SK-N-SH (cell line): ENCODE measurements around the gene ANO10.

Experiments
- EP300 ChIP-seq, 2 experiments: IDR thresholded peaks; 2 replicates each; pipeline versions ENCODE4 v1.4.0 to v1.6.1; 2012; ENCODE audit warnings: borderline replicate concordance in 1 of 2, low read depth in 1 of 2, low read length in 1 of 2
- EZH2phosphoT487 ChIP-seq: fragments of 200-600 bp; sonication (generic); IDR thresholded peaks from 2 replicates; pipeline ENCODE4 v1.6.1; 2017; ENCODE audit warnings: low read depth, mixed run types, mild to moderate bottlenecking, antibody characterized with exemption, moderate library complexity, borderline replicate concordance
- FOXM1 ChIP-seq: IDR thresholded peaks from 2 replicates; pipeline ENCODE4 v1.4.0; 2012; ENCODE audit warnings: low read depth, mild to moderate bottlenecking
- GABPA ChIP-seq: IDR thresholded peaks from 2 replicates; pipeline ENCODE4 v1.4.0; 2012; ENCODE audit warnings: low read depth, mild to moderate bottlenecking
- GATA2 ChIP-seq: sonication (generic); formaldehyde crosslinking; IDR thresholded peaks from 2 replicates; pipeline ENCODE4 v1.5.0; 2020; ENCODE audit warnings: mild to moderate bottlenecking, missing genetic modification reagents
- NFIC ChIP-seq: IDR thresholded peaks from 2 replicates; pipeline ENCODE4 v1.4.0; 2012; ENCODE audit warnings: borderline replicate concordance
- POLR2AphosphoS5 ChIP-seq: IDR thresholded peaks from 2 replicates; pipeline ENCODE4 v1.6.1; 2012; ENCODE audit warnings: low read depth, low read length
- RAD21 ChIP-seq: IDR thresholded peaks from 2 replicates; pipeline ENCODE4 v1.6.1; 2012; ENCODE audit warnings: mild to moderate bottlenecking, low read length
- RXRA ChIP-seq: IDR thresholded peaks from 2 replicates; pipeline ENCODE4 v1.4.0; 2012; ENCODE audit warnings: low read depth, mild to moderate bottlenecking, borderline replicate concordance
- SMC3 ChIP-seq: IDR thresholded peaks from 2 replicates; pipeline ENCODE4 v1.6.1; 2012; ENCODE audit warnings: low read depth, low read length, improper control_type of control experiment
- TF ChIP-seq, protein P1 (sequence below): fragments of 200-600 bp; sonication (generic); IDR thresholded peaks from 2 replicates; pipeline ENCODE4 v1.6.1; 2017; ENCODE audit warnings: antibody characterized with exemption, mild to moderate bottlenecking, moderate library complexity
- TF ChIP-seq, protein P2 (sequence below): IDR thresholded peaks from 2 replicates; pipeline ENCODE4 v1.4.0; 2012; ENCODE audit warnings: low read depth, borderline replicate concordance

DNA sequence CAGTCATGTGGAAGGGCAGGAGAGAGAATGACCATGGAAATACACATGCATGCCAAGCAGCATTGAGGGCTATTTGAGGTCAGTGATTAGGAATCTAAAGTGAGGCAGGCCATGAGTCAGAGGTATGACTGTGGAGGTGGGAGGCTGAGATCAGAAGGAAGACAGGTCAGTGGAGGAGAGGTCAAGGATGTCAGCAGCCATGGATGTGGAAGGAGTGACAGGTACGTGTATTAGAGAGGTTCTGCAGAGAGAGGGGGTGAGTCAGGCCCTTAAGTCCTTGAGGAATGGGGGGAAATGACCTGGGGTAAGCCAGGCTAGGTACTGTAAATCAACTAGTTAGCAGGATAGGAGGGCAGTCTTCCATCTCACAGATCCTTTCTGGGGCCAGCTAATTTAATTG lies 166.6 kb downstream of the ANO10 start:
- TF ChIP-seq, protein P1, sequence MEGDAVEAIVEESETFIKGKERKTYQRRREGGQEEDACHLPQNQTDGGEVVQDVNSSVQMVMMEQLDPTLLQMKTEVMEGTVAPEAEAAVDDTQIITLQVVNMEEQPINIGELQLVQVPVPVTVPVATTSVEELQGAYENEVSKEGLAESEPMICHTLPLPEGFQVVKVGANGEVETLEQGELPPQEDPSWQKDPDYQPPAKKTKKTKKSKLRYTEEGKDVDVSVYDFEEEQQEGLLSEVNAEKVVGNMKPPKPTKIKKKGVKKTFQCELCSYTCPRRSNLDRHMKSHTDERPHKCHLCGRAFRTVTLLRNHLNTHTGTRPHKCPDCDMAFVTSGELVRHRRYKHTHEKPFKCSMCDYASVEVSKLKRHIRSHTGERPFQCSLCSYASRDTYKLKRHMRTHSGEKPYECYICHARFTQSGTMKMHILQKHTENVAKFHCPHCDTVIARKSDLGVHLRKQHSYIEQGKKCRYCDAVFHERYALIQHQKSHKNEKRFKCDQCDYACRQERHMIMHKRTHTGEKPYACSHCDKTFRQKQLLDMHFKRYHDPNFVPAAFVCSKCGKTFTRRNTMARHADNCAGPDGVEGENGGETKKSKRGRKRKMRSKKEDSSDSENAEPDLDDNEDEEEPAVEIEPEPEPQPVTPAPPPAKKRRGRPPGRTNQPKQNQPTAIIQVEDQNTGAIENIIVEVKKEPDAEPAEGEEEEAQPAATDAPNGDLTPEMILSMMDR, result no peak
- TF ChIP-seq GATA2 (CRISPR knock-in tag) (no peak), RAD21 (no peak), POLR2AphosphoS5 (no peak), GABPA (no peak), EP300 (IDR thresholded peaks at IDR 0.05; ENCODE audit: borderline replicate concordance in 1 of 2, low read depth in 1 of 2, low read length in 1 of 2) (no peak), EZH2phosphoT487 (no peak), NFIC (no peak), RXRA (peak; percentile 70; the same call in 1 of the 2 replicates), FOXM1 (no peak), SMC3 (no peak)
- TF ChIP-seq, protein P2, sequence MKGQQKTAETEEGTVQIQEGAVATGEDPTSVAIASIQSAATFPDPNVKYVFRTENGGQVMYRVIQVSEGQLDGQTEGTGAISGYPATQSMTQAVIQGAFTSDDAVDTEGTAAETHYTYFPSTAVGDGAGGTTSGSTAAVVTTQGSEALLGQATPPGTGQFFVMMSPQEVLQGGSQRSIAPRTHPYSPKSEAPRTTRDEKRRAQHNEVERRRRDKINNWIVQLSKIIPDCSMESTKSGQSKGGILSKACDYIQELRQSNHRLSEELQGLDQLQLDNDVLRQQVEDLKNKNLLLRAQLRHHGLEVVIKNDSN, result no peak
